Stimulated activated CD8-positive, alpha-beta memory T cell treated with anti-CD3 and anti-CD28 coated beads, Interleukin-4, amount 100 ng/mL, for 4 hours (primary cell): ENCODE measurements around the gene ABHD12.
"Not testable (repeated sequence)": the region's sequence is repeated elsewhere in the genome, so short reads cannot be mapped to it uniquely, and the experiment has no call there.

ENCODE experiments used
- DNase-seq, 2 donors: peaks; one replicate each; pipeline ENCODE4 v3.0.0-alpha.2; 2020; ENCODE audit warnings: low read depth in 2 of 2, low spot score in 1 of 2

ABHD12 gene

GRCh38 chr20:25323496-25324246 is 67.0 kb downstream of the ABHD12 start:
- no peak for DNase-seq

GRCh38 chr20:25321991-25322390 is 68.6 kb downstream of the ABHD12 start:
- no peak for DNase-seq

GRCh38 chr20:25321262-25321831 is 69.3 kb downstream of the ABHD12 start:
- DNase-seq, result no peak

GRCh38 chr20:25320035-25320800 is 70.4 kb downstream of the ABHD12 start:
- DNase-seq, result no peak

- no peak for DNase-seq
Measured at GRCh38 chr20:25319241-25320034, 71.2 kb downstream of the ABHD12 start.

- DNase-seq, result no peak
Measured at GRCh38 chr20:25318471-25319240, 72.0 kb downstream of the ABHD12 start.

- DNase-seq, result no peak
Measured at GRCh38 chr20:25317351-25318075, 73.1 kb downstream of the ABHD12 start.

GRCh38 chr20:25316506-25317190 is 74.0 kb downstream of the ABHD12 start:
- DNase-seq, result no peak

- DNase-seq, result no peak
Measured at GRCh38 chr20:25315418-25316210, 75.0 kb downstream of the ABHD12 start.

GRCh38 chr20:25314497-25315417 is 75.9 kb downstream of the ABHD12 start:
- DNase-seq, result no peak

GRCh38 chr20:25313593-25313992 is 77.0 kb downstream of the ABHD12 start:
- no peak for DNase-seq

GRCh38 chr20:25312716-25313115 is 77.9 kb downstream of the ABHD12 start:
- not testable (repeated sequence) for DNase-seq

GRCh38 chr20:25310921-25311728 is 79.5 kb downstream of the ABHD12 start:
- DNase-seq, result no peak

GRCh38 chr20:25310268-25310920 is 80.2 kb downstream of the ABHD12 start:
- DNase-seq, result peak; percentile 6 to 8

- no peak for DNase-seq
Measured at GRCh38 chr20:25309395-25310267, 81.0 kb downstream of the ABHD12 start.
